NT2/D1 (cell line): ENCODE measurements around the gene P2RX1.

ENCODE experiments used
- SUZ12 ChIP-seq: IDR thresholded peaks from 2 replicates; pipeline ENCODE4 v1.6.1; 2011; ENCODE audit not compliant: insufficient read length, insufficient read depth; ENCODE audit errors: extremely low read depth
- YY1 ChIP-seq: IDR thresholded peaks from 2 replicates; pipeline ENCODE4 v1.6.1; 2011; ENCODE audit not compliant: insufficient read length, insufficient read depth
- ZNF274 ChIP-seq: IDR thresholded peaks from 2 replicates; pipeline ENCODE4 v1.6.1; 2011; ENCODE audit warnings: mild to moderate bottlenecking, low read depth, low read length

GRCh38 chr17:3927628-3928340 is 11.5 kb upstream of the P2RX1 start:
- TF ChIP-seq YY1 (no peak), ZNF274 (no peak), SUZ12 (no peak)
